OCI-M2 (cell line): ENCODE measurements around the gene PSMA7.

Source experiments
- DNase-seq: peaks from one replicate; lab custom pipeline; 2025; ENCODE audit not compliant: unreplicated experiment; lab: John Stamatoyannopoulos, UW

PSMA7 gene

GRCh38 chr20:62096421-62097380 lies 46.5 kb downstream of the PSMA7 start:
- DNase-seq, result no peak

- DNase-seq, result no peak
Observed at GRCh38 chr20:62089393-62089792, 53.8 kb downstream of the PSMA7 start.

GRCh38 chr20:62088258-62089127 lies 54.7 kb downstream of the PSMA7 start:
- DNase-seq, result no peak

GRCh38 chr20:62087632-62088031 lies 55.6 kb downstream of the PSMA7 start:
- DNase-seq, result no peak

- DNase-seq, result no peak
Observed at GRCh38 chr20:62087227-62087626, 56.0 kb downstream of the PSMA7 start.
